ENCODE data around the gene PTPRU. TPM values are rescaled to one million over a fixed set of nuclear protein-coding genes. Genes with fewer than 3 reads are reported as not detected.

Gene PTPRU
- total and polyA plus RNA-seq, 2 experiments from 2014 or later = 8.0 to 105 TPM

GRCh38 chr1:29290414-29290985, 54.2 kb downstream of the PTPRU start:
- H3K36me3 Mint-ChIP-seq (ENCODE audit: low read depth) = peaks cover 10% of the 10 kb centered on the region
- Histone ChIP-seq H3K4me1 (ENCODE audit: insufficient read depth) (no peaks in the 10 kb centered on the region), H3K9me2 (ENCODE audit: insufficient read depth) (no peaks in the 10 kb centered on the region), H3F3A (replicated peaks; ENCODE audit: low read depth) (no peaks in the 10 kb centered on the region), H2AFZ (no peak overlapping the region), H3K79me2 (replicated peaks; ENCODE audit: insufficient read depth) (no peaks in the 10 kb centered on the region), H3K4me3 (no peak overlapping the region), H3K4me2 (no peak overlapping the region), H3K27ac (ENCODE audit: low read depth) (no peak overlapping the region), H3K36me3 (ENCODE audit: insufficient read depth) (no peaks in the 10 kb centered on the region), H4K20me1 (replicated peaks; ENCODE audit: insufficient read depth) (no peaks in the 10 kb centered on the region), H3K27me3 (ENCODE audit: insufficient read depth) (no peaks in the 10 kb centered on the region)
- H3K4me1 Mint-ChIP-seq = peaks cover 9% of the 10 kb centered on the region; the same call in 1 of the 3 replicates
- no peak for DNase-seq (ENCODE audit: low spot score)
- H3K27me3 Mint-ChIP-seq (ENCODE audit: insufficient read depth, low read depth, poor library complexity) = peaks cover 2% of the 10 kb centered on the region
- no peak overlapping the region for H3K4me3 Mint-ChIP-seq
- TF ChIP-seq REST (IDR thresholded peaks at IDR 0.05; ENCODE audit: unreplicated experiment) (peak; percentile 26), ZNF462 (CRISPR knock-in tag; IDR thresholded peaks at IDR 0.05) (no peak)
- H3K9me3 Mint-ChIP-seq = no peaks in the 10 kb centered on the region
- no peak; the same call in 2 of the 3 replicates for ATAC-seq
- H3K27ac Mint-ChIP-seq = peak overlapping the region; percentile 71; the same call in 1 of the 2 replicates

Data from GM23338 (cell line).